HCT116 (cell line): ENCODE results near the gene RGS8.

ENCODE experiments used
- CEBPB ChIP-seq: IDR thresholded peaks from 2 replicates; pipeline ENCODE4 v1.6.1; 2012; ENCODE audit warnings: low read depth
- EZH2 ChIP-seq: fragments of 200-600 bp; sonication (generic); IDR thresholded peaks from 2 replicates; pipeline ENCODE4 v1.6.1; 2017; ENCODE audit warnings: antibody characterized with exemption, mixed run types
- JUND ChIP-seq: IDR thresholded peaks from 2 replicates; pipeline ENCODE4 v1.6.1; 2012
- TF ChIP-seq, protein P1 (sequence below), 3 experiments: fragments of 200-600 bp in 1 of 3; sonication (generic) in 1 of 3; IDR thresholded peaks in 2 of 3; conservative IDR thresholded peaks in 1 of 3; 2 replicates each; pipeline ENCODE4 v1.5.1; 2012 to 2017; ENCODE audit warnings: low read depth in 2 of 3, low read length in 2 of 3, antibody characterized with exemption in 1 of 3, borderline replicate concordance in 1 of 3, control low read depth in 1 of 3, mild to moderate bottlenecking in 1 of 3, mixed read lengths in 1 of 3, mixed run types in 1 of 3, moderate library complexity in 1 of 3; ENCODE audit not compliant: insufficient read depth in 1 of 3

DNA sequence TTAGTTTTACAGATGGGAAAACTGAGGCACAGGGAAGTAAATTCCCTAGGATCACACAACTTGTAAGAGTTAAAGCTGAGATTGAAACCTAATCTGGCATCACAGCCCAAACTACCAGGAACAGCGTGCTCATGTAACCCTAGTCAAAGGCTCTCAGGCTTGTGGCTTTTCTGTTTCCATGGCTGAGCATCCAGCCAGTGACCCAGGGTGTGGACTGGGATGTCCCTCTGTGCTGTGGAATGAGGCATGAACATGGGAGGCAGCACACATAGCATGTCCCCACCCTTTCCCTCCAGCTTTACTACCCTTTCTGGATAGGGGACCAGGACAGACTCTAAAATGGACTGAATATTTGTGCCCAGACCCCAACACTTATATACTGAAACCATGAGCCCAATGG is 45.1 kb downstream of the RGS8 start:
- no peak for TF ChIP-seq CEBPB
- TF ChIP-seq EZH2: no peak
- no peak for TF ChIP-seq JUND
- TF ChIP-seq, protein P1, sequence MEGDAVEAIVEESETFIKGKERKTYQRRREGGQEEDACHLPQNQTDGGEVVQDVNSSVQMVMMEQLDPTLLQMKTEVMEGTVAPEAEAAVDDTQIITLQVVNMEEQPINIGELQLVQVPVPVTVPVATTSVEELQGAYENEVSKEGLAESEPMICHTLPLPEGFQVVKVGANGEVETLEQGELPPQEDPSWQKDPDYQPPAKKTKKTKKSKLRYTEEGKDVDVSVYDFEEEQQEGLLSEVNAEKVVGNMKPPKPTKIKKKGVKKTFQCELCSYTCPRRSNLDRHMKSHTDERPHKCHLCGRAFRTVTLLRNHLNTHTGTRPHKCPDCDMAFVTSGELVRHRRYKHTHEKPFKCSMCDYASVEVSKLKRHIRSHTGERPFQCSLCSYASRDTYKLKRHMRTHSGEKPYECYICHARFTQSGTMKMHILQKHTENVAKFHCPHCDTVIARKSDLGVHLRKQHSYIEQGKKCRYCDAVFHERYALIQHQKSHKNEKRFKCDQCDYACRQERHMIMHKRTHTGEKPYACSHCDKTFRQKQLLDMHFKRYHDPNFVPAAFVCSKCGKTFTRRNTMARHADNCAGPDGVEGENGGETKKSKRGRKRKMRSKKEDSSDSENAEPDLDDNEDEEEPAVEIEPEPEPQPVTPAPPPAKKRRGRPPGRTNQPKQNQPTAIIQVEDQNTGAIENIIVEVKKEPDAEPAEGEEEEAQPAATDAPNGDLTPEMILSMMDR (IDR thresholded peaks at IDR 0.05 in 2 of 3, conservative IDR thresholded peaks at IDR 0.05 in 1 of 3; ENCODE audit: borderline replicate concordance in 1 of 3, insufficient read depth in 1 of 3, low read depth in 2 of 3, low read length in 2 of 3): no peak
